Omental fat pad (tissue), 4 donors: ENCODE measurements around the gene POFUT1. TPM values are rescaled to one million over a fixed set of nuclear protein-coding genes. Genes with fewer than 3 reads are reported as not detected.

Source experiments
- ATAC-seq: fragments of 150-250 bp; one replicate; pipeline ENCODE4 v1.9.1; 2016; ENCODE audit warnings: mild to moderate bottlenecking, moderate library complexity; ENCODE audit not compliant: low FRiP score
- DNase-seq: peaks from one replicate; pipeline ENCODE4 v3.0.0-alpha.2; 2019; ENCODE audit warnings: low spot score
- total RNA-seq, 4 donors: library from RNA; depleted of rRNA; stranded (reverse); fragments of >200 nt; gene quantifications; one replicate each; pipeline ENCODE4 v1.1.0, GENCODE V29; 2016
- TF ChIP-seq, protein P1 (sequence below), 3 donors: fragments of 450-650 bp; IDR thresholded peaks; one replicate each; pipeline ENCODE4 v1.5.1; 2016 to 2017; ENCODE audit warnings: antibody characterized with exemption in 3 of 3, mild to moderate bottlenecking in 3 of 3, moderate library complexity in 2 of 3

The POFUT1 gene
- total RNA-seq = 10 to 100 TPM; 23.1 to 38.0 (median 27.8) TPM

GRCh38 chr20:32207626-32208498, at the start of gene POFUT1, which contains the start of gene PLAGL2:
TSS of gene POFUT1 (plus strand) at chr20:32207880. CDS start at chr20:32207942, 62 bp downstream.
TSS of gene PLAGL2 (minus strand) at chr20:32207743. CDS start at chr20:32202178, 5,565 bp downstream.
- peak; percentile 96 for ATAC-seq
- TF ChIP-seq, protein P1, sequence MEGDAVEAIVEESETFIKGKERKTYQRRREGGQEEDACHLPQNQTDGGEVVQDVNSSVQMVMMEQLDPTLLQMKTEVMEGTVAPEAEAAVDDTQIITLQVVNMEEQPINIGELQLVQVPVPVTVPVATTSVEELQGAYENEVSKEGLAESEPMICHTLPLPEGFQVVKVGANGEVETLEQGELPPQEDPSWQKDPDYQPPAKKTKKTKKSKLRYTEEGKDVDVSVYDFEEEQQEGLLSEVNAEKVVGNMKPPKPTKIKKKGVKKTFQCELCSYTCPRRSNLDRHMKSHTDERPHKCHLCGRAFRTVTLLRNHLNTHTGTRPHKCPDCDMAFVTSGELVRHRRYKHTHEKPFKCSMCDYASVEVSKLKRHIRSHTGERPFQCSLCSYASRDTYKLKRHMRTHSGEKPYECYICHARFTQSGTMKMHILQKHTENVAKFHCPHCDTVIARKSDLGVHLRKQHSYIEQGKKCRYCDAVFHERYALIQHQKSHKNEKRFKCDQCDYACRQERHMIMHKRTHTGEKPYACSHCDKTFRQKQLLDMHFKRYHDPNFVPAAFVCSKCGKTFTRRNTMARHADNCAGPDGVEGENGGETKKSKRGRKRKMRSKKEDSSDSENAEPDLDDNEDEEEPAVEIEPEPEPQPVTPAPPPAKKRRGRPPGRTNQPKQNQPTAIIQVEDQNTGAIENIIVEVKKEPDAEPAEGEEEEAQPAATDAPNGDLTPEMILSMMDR (IDR thresholded peaks at IDR 0.05) = no peak
- peak; percentile 59 for DNase-seq

GRCh38 chr20:32158351-32158750, 49.3 kb upstream of the POFUT1 start:
- ATAC-seq = no peak
- no peak for DNase-seq
- TF ChIP-seq, protein P1 (IDR thresholded peaks at IDR 0.05) = no peak

GRCh38 chr20:32158943-32159660, 48.6 kb upstream of the POFUT1 start:
- ATAC-seq (no peak), DNase-seq (no peak)
- TF ChIP-seq, protein P1 (IDR thresholded peaks at IDR 0.05) = no peak

- ATAC-seq (no peak), DNase-seq (no peak)
- TF ChIP-seq, protein P1 (IDR thresholded peaks at IDR 0.05) = no peak
These were observed 47.9 kb upstream of the POFUT1 start for GRCh38 chr20:32159766-32160221.

DNA sequence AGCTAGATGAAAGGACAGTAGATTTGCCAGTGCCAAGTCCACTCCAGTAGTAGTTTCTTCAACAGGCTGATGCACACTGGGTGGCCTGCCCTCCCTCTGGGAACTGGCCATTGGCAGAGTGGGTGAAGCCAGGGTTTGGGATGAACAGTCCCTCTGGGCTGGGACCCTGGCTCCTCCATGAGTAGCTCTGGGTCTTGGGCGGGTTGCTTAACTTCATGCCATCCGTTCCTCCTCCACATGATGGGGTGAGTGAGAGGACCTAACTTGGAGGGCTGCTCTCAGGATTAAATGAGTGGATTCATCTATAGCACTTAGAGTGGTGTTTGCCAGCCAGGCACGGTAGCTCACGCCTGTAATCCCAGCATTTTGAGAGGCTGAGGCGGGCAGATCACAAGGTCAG, 47.3 kb upstream of the POFUT1 start:
- DNase-seq = no peak
- no peak for ATAC-seq
- TF ChIP-seq, protein P1 (IDR thresholded peaks at IDR 0.05) = no peak

- no peak for DNase-seq
- no peak for ATAC-seq
- TF ChIP-seq, protein P1 (IDR thresholded peaks at IDR 0.05) = no peak
These were observed 45.3 kb upstream of the POFUT1 start for GRCh38 chr20:32162351-32162750.
